Lung (tissue), 12 donors: Measurements from ENCODE around the gene ROR1. TPM values are rescaled to one million over a fixed set of nuclear protein-coding genes. Genes with fewer than 3 reads are reported as not detected.
A peak's percentile ranks its signal among the peaks of the same experiment; 100 is the strongest.

Source experiments
- ATAC-seq: fragments of 200-7000 bp; cut with Tn5 transposase; one replicate; pipeline ENCODE4 v1.9.1; 2020; ENCODE audit warnings: moderate number of reproducible peaks; ENCODE audit not compliant: insufficient read depth, low FRiP score
- DNase-seq, 3 donors: peaks; one replicate each; pipeline ENCODE4 v3.0.0-alpha.2; 2013 to 2017
- H3K27ac ChIP-seq, 2 donors: one replicate each; pipeline ENCODE4 v1.5.1; 2013; ENCODE audit warnings: mild to moderate bottlenecking in 2 of 2, moderate library complexity in 2 of 2, control low read depth in 1 of 2, inconsistent platforms in 1 of 2, low read depth in 1 of 2, low read length in 1 of 2
- H3K27me3 ChIP-seq, 3 donors: one replicate each; pipeline ENCODE4 v1.5.1; 2013; ENCODE audit warnings: low read length in 2 of 3; ENCODE audit not compliant: control insufficient read depth in 3 of 3, insufficient read depth in 3 of 3
- H3K36me3 ChIP-seq, 4 donors: one replicate each; pipeline ENCODE4 v1.5.1; 2013; ENCODE audit warnings: low read length in 4 of 4, mild to moderate bottlenecking in 1 of 4, moderate library complexity in 1 of 4; ENCODE audit not compliant: control insufficient read depth in 4 of 4, insufficient read depth in 4 of 4
- H3K4me1 ChIP-seq, 5 donors: one replicate each; pipeline ENCODE4 v1.5.1; 2013; ENCODE audit warnings: low read length in 5 of 5, mild to moderate bottlenecking in 2 of 5, moderate library complexity in 1 of 5; ENCODE audit not compliant: control insufficient read depth in 5 of 5, insufficient read depth in 5 of 5
- H3K4me3 ChIP-seq: one replicate; pipeline ENCODE4 v1.5.1; 2013; ENCODE audit warnings: mild to moderate bottlenecking, control low read depth, moderate library complexity
- H3K9ac ChIP-seq, 2 donors: one replicate each; pipeline ENCODE4 v1.5.1; 2013; ENCODE audit warnings: low read length in 2 of 2, control low read depth in 1 of 2; ENCODE audit not compliant: insufficient read depth in 1 of 2
- H3K9me3 ChIP-seq, 4 donors: one replicate each; pipeline ENCODE4 v1.5.1; 2013; ENCODE audit warnings: low read length in 3 of 4, mild to moderate bottlenecking in 1 of 4, moderate library complexity in 1 of 4; ENCODE audit not compliant: control insufficient read depth in 4 of 4, insufficient read depth in 3 of 4
- CTCF ChIP-seq: IDR thresholded peaks from 2 replicates; pipeline ENCODE4 v1.5.1; 2012; ENCODE audit warnings: mild to moderate bottlenecking; ENCODE audit errors: control extremely low read depth, extremely low read depth
- WGBS, 2 donors: extraction: QIAGEN DNeasy Blood & Tissue Kit; methylation state at CpG; one replicate each; pipeline ENCODE4 v1.1.7; 2013; 5-methylcytosine and 5-hydroxymethylcytosine counted together
- polyA plus RNA-seq, 2 donors: library from polyadenylated mRNA; stranded (reverse); fragments of 200-250 nt; gene quantifications; one replicate each; pipeline ENCODE4 v1.2.1, GENCODE V29; 2013
- total RNA-seq, 2 donors: library from RNA; depleted of rRNA in 1 of 2; stranded (reverse); fragments of >200 nt in 1 of 2; gene quantifications; one replicate each; pipeline ENCODE4 v1.2.1, GENCODE V29; 2014 to 2021
- donor health status: control.
- donor health status: control.
- donor health status: Bipolar disorder and iron deficiency.
- donor health status: healthy.
- donor health status: DM: yes; HTN: yes; CAD: no.

The ROR1 gene
- total and polyA plus RNA-seq, 4 donors, result 2.9 to 47.0 (median 14.0) TPM

GRCh38 chr1:64172458-64172983 lies 398.7 kb downstream of the ROR1 start:
- Histone ChIP-seq H3K9ac (no peak overlapping the region), H3K27ac (no peak overlapping the region), H3K27me3 (no peaks in the 10 kb centered on the region), H3K4me1 (peaks cover 6 to 54% (median 23%) of the 10 kb centered on the region in 5 donors), H3K36me3 (peaks cover 0 to 25% (median 10%) of the 10 kb centered on the region in 4 donors), H3K4me3 (no peak overlapping the region), H3K9me3 (no peaks in the 10 kb centered on the region)
- ATAC-seq, result no peak
- no peak for TF ChIP-seq CTCF
- WGBS, 2 donors, result 32 to 53% methylated on average over 3 of the region's 3 CpGs
- peak in 2 of 3 donors; percentile 98 to 99 for DNase-seq

GRCh38 chr1:64173336-64173940 lies 399.6 kb downstream of the ROR1 start:
- Histone ChIP-seq H3K36me3 (peaks cover 5 to 25% (median 13%) of the 10 kb centered on the region in 4 donors), H3K4me1 (peaks cover 6 to 54% (median 23%) of the 10 kb centered on the region in 5 donors), H3K27ac (peak overlapping the region in 1 of 2 donors; percentile 60), H3K27me3 (no peaks in the 10 kb centered on the region), H3K4me3 (no peak overlapping the region), H3K9ac (peak overlapping the region in 1 of 2 donors; percentile 45), H3K9me3 (no peaks in the 10 kb centered on the region)
- WGBS, 2 donors, result 70 to 81% methylated on average over 6 of the region's 6 CpGs
- DNase-seq (peak in 2 of 3 donors; percentile 48 to 51), ATAC-seq (no peak)
- TF ChIP-seq CTCF, result no peak

- Histone ChIP-seq H3K36me3 (peaks cover 4 to 23% (median 14%) of the 10 kb centered on the region in 4 donors), H3K27me3 (no peaks in the 10 kb centered on the region), H3K9ac (no peak overlapping the region), H3K9me3 (no peaks in the 10 kb centered on the region), H3K4me3 (no peak overlapping the region), H3K27ac (no peak overlapping the region), H3K4me1 (peaks cover 8 to 58% (median 23%) of the 10 kb centered on the region in 5 donors)
- ATAC-seq (no peak), DNase-seq (peak in 2 of 3 donors; percentile 48 to 60)
- no peak for TF ChIP-seq CTCF
These were observed 401.8 kb downstream of the ROR1 start for GRCh38 chr1:64175639-64176038.

GRCh38 chr1:64176659-64177058 lies 402.8 kb downstream of the ROR1 start:
- 63 to 69% methylated on average over 3 of the region's 3 CpGs for WGBS, 2 donors
- DNase-seq (no peak), ATAC-seq (no peak)
- H3K4me3 ChIP-seq, result no peak overlapping the region
- no peak overlapping the region for H3K9ac ChIP-seq
- no peak for TF ChIP-seq CTCF
- H3K27ac ChIP-seq, result no peak overlapping the region
- no peaks in the 10 kb centered on the region for H3K9me3 ChIP-seq
- H3K27me3 ChIP-seq, result no peaks in the 10 kb centered on the region
- peaks cover 5 to 51% (median 17%) of the 10 kb centered on the region in 5 donors for H3K4me1 ChIP-seq
- H3K36me3 ChIP-seq, result peaks cover 4 to 23% (median 14%) of the 10 kb centered on the region in 4 donors
